Panc1 (cell line): ENCODE data around the gene BAG1.

Experiments
- CTCF ChIP-seq: fragments of 450-650 bp; IDR thresholded peaks from 2 replicates; pipeline ENCODE4 v1.5.1; 2017; ENCODE audit warnings: mild to moderate bottlenecking
- POLR2AphosphoS5 ChIP-seq: IDR thresholded peaks from 2 replicates; pipeline ENCODE4 v1.6.1; 2012; ENCODE audit warnings: mild to moderate bottlenecking, low read depth, low read length, moderate library complexity
- SIN3A ChIP-seq: IDR thresholded peaks from 2 replicates; pipeline ENCODE4 v1.6.1; 2012; ENCODE audit warnings: low read depth, mild to moderate bottlenecking, low read length, moderate library complexity, borderline replicate concordance; ENCODE audit not compliant: insufficient read depth
- TF ChIP-seq, protein P1 (sequence below), 2 experiments: IDR thresholded peaks; 2 replicates each; pipeline ENCODE4 v1.6.1; 2011 to 2012; ENCODE audit warnings: low read depth in 2 of 2, control low read depth in 1 of 2, low read length in 1 of 2, mild to moderate bottlenecking in 1 of 2, moderate library complexity in 1 of 2; ENCODE audit not compliant: insufficient read depth in 1 of 2

- TF ChIP-seq CTCF, result no peak
- TF ChIP-seq SIN3A, result no peak
- no peak for TF ChIP-seq POLR2AphosphoS5
- TF ChIP-seq, protein P1, sequence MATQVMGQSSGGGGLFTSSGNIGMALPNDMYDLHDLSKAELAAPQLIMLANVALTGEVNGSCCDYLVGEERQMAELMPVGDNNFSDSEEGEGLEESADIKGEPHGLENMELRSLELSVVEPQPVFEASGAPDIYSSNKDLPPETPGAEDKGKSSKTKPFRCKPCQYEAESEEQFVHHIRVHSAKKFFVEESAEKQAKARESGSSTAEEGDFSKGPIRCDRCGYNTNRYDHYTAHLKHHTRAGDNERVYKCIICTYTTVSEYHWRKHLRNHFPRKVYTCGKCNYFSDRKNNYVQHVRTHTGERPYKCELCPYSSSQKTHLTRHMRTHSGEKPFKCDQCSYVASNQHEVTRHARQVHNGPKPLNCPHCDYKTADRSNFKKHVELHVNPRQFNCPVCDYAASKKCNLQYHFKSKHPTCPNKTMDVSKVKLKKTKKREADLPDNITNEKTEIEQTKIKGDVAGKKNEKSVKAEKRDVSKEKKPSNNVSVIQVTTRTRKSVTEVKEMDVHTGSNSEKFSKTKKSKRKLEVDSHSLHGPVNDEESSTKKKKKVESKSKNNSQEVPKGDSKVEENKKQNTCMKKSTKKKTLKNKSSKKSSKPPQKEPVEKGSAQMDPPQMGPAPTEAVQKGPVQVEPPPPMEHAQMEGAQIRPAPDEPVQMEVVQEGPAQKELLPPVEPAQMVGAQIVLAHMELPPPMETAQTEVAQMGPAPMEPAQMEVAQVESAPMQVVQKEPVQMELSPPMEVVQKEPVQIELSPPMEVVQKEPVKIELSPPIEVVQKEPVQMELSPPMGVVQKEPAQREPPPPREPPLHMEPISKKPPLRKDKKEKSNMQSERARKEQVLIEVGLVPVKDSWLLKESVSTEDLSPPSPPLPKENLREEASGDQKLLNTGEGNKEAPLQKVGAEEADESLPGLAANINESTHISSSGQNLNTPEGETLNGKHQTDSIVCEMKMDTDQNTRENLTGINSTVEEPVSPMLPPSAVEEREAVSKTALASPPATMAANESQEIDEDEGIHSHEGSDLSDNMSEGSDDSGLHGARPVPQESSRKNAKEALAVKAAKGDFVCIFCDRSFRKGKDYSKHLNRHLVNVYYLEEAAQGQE (IDR thresholded peaks at IDR 0.05; ENCODE audit: insufficient read depth in 1 of 2, low read depth in 2 of 2, low read length in 1 of 2), result no peak
Measured at GRCh38 chr9:33248606-33249005, 15.9 kb downstream of the BAG1 start.
